GM21723 (cell line): ENCODE data around the gene DEFB132.
"Not testable (repeated sequence)": the region's sequence is repeated elsewhere in the genome, so short reads cannot be mapped to it uniquely, and the experiment has no call there.

Experiments used
- ATAC-seq: cut with Tn5 transposase; IDR thresholded peaks from one replicate; pipeline ENCODE4 v1.9.1; 2021; ENCODE audit warnings: mild to moderate bottlenecking, moderate library complexity; ENCODE audit not compliant: unreplicated experiment

The DEFB132 gene, protein sequence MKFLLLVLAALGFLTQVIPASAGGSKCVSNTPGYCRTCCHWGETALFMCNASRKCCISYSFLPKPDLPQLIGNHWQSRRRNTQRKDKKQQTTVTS

DNA sequence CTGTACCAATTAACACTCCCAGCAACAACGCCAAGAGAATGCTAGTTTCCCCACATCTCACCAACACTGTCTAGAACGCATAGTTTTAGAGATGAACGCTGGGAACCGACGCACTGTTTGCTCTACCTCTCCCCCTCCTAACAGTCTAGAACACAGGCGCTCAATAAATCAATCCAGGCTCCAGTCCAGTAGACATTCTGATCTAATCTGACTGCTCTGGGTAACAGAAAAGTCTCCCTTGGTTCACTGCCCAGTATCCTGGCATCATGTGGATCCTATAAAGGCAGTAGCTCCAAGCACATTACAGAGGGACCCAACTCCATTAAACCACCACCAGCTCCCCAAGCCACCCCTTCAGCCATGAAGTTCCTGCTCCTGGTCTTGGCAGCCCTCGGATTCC is at the start of gene DEFB132:
TSS of gene DEFB132 (plus strand) at position 306 of the 400 bp plus-strand sequence. CDS start at position 361, 55 bp downstream.
- ATAC-seq = no peak

DNA sequence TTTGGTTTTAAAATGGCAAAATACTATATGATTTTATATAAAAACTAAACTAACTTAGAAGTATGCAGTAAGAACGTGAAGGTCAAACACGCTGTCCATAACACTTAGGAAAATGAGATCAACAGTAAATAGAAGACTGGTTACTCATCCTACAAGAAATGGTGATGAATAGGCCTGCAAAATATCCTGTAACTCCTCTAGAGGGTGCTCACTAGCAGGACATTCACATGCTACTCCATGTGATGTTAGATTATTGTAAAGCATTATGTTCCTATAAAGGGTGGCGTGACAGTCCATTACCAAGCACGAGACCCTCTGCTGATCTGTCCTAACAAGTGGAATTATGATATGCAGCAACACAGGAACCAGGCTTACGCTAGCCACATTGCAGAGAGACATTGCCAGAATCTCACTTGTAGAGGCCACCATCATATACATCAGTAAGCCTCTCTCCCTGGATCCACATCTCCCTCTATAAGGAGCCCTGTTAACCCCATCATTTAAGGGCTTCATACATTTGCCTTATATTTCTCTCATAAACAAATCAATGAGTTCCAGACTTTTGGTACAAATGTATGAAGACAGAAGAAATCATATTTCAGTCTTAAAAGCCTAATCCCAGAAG is 48.5 kb upstream of the DEFB132 start:
- ATAC-seq = no peak

DNA sequence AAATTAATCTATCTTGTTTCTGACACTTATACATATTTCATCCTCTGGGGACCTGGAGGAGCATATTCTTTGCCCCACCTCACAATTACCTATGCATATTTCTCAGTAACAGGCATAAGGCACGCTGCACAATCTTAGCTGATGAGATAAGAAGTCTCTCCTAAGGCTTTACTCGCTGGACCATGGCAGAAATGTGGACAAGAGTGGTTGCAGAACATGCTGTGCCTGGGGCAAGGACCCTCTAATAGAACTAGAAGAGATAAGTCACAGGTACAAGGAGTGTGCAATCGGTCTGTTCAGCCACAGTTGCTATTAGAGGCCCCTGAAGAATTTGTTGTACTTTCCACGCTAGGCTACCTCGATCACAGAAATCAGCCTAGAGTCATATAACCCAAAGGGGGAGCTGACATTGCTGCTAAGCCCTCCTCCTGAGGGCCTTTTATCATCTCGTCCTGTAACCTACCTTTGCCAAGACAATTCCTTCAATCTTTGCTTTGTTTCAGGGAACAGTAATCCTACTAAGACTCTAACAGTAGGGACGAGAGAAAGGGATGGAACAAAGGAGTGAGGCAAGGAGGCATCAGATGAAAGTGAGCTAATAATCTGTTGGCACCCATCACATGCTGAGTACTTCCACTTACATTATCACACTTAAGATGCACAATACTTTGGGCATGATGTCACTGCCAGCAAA is 46.6 kb upstream of the DEFB132 start:
- no peak for ATAC-seq

DNA sequence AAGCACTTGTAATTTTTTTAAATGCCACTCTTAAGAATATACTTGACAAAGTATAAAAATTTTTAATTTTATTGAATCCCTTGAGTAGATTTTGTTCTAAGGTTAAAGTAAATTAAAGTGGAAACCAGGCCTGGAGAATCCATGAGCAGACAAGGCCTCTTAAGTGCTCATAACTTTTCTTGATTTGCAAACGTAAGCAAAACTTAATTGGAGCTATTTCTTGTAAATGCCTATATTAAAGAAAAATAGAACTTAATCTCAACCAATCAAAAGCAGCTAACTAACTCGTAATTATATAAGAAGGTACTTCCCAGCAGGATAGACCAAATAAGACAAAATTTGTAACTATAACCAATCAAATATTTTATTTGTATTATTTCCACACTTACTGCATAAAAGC is 43.1 kb upstream of the DEFB132 start:
- ATAC-seq = no peak

DNA sequence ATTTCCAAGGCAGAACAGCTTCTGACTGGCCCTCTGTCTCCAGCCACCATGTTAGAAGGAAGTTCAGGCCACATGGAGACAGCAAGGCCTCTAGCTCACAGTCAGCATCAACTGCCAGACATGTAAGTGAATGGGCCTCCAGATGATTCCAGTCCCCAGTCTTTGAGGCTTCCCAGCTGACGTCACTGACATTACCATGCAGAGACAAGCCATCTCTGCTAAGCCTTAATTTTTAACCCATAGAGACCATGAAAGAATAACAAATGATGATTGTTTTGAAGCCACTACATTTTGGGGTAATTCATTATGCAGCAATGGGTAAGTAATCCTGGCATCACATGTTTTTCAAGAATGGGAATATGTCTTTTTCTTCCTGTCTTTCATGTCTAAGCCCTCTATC is 41.7 kb upstream of the DEFB132 start:
- ATAC-seq = no peak

DNA sequence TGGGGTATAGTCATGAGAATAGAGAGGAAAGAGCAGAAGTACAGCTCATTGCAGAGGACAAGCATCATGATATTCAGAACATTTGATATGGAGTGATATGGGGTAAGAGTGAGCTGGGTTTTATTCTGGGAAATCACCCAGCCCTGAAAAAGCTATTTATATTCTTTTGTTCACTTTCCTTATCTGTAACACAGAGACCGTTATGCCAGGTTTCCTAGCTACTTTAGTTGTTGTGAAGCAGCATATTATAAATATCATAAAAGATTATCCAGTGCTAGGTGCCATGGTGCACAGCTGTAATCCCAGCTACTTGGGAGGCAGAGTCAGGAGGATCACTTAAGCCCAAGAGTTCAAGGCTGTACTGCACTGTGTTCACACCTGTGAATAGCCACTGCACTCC is 40.3 kb upstream of the DEFB132 start:
- no peak for ATAC-seq

DNA sequence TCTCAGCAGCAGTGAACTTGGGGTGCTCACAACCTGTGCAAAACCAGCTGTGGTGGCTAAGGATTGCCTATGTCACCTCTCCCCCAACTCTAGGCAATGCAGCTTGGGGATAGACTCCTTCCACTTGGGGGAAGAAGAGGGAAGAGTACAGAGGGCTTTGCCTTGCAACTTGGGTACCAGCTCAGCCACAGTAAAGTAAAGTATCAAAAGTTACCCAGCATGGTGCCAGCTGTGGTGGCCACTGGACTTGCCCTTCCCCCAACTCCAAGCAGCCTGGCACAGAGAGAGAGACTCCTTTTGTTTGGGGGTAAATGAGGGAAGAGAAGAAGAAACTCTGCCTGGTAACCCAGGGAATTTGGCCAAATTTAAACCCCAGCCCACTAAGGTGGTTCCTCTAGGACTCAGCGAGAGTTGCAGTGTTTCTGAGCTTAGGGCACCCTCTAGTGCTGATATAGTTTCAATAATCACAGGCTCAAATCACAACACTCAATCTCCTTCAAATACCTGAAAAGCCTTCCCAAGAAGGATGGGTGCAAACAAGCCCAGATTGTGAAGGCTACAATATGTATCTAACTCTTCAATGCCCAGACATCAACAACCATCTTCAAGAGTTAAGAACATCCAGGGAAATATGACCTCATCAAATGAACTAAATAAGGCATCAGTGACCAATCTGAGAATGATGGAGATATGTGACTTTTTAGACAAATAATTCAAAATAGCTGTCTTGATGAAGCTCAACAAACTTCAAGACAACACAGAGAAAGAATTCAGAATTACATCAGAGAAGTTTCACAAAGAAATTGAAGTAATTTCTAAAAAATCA is 38.0 kb upstream of the DEFB132 start:
- ATAC-seq = no peak

DNA sequence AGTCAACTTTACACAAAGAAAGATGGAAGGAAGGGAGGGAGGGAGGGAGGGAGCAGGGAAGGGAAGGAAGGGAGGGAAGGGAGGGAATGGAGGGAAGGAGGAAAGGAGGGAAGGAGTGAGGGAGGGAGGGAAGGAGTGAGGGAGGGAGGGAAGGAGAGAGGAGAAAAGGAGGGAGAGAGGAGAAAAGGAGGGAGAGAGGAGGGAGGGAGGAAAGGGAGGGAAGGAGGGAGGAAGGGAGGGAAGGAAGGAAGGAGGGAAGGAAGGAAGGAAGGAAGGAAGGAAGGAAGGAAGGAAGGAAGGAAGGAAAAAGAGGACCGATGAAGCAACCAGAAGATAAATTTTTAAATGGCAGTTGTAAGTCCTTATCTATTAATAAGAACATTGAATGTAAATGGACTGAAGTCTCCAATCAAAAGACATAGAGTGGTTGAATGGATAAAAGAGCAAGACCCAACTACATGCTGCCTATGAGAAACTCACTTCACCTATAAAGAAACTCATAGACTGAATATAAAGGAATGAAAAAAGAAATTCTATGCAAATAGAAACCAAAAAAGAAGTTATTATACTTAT is 36.2 kb upstream of the DEFB132 start:
- no peak for ATAC-seq

DNA sequence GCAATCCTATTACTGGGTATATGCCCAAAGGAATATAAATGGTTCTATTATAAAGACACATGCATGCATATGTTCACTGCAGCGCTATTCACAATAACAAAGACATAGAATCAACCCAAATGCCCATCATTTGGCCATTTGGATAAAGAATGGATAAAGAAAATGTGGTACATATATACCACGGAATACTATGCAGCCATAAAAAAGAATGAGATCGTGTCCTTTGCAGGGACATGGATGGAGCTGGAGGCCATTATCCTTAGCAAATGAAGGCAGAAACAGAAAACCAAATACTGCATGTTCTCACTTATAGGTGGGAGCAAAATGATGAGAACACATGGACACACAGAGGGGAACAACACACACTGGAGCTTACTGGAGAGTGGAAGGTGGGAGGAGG is 31.6 kb upstream of the DEFB132 start:
- not testable (repeated sequence) for ATAC-seq

DNA sequence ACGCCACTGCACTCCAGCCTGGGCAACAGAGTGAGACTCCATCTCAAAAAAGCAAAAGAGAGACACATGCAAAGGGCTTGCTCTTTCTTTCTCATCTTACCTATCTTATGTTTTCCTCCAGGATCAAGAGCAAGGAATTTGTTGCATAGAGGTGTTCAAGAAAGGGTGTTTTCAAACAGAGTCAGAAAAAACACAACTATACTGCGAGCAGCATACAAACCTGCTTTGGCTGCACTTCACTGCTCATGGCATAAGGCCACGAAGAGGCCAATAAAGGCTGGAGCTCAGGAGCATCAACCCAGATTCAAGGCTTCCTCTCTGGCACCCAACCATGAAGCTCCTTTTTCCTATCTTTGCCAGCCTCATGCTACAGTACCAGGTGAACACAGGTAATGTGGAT is 30.6 kb upstream of the DEFB132 start, which contains the start of gene DEFB129:
TSS of gene DEFB129 (plus strand) at position 301 of the 400 bp plus-strand sequence. CDS start at position 332, 31 bp downstream.
- no peak for ATAC-seq

DNA sequence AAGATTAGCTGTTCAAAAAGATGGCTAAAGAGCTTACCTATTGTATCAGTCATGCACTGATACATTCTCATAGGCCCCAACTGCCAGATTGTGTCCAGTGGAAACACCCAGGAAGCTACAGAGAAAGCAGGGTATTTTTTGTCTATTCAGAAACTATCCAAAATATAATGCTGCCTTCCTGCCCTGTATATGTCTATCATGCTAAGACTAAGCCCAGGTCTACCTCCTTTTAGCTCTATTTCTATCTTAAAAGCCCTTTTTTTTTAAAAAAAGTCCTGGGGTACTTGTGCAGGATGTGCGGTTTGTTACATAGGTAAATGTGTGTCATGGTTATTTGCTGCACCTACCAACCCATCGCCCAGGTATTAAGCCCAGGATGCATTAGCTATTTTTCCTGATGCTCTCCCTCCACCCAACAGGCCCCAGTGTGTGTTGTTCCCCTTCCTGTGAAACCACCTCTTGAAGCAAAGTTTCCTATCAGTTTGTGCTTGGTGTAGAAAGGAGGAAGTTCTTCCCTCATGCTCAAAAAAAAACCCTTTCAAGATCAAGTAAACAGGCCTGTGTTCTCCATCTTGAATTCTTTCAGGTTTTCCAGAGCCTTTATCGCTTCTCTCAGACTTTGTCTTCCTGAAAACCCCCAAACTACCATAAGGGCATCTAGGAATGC is 30.0 kb upstream of the DEFB132 start:
- no peak for ATAC-seq

DNA sequence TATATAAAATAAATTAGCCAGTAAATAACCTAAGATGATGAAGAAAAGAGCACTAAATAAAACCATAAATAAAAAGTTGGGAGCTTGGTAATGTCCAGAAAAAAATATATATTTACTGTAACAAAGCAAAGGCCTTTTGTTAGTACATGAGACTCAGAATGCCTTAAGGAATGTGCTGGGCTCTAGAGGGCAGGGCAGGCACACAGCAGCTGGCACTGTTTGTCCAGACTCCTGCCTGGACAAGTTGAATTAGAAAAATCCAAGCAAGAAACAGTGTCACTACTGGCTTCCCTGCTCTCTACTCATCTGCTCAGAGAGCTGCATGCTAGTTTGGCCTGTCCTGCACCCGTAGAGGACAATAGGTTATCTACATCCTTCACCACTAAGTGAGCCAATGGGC is 21.6 kb upstream of the DEFB132 start:
- ATAC-seq = no peak

DNA sequence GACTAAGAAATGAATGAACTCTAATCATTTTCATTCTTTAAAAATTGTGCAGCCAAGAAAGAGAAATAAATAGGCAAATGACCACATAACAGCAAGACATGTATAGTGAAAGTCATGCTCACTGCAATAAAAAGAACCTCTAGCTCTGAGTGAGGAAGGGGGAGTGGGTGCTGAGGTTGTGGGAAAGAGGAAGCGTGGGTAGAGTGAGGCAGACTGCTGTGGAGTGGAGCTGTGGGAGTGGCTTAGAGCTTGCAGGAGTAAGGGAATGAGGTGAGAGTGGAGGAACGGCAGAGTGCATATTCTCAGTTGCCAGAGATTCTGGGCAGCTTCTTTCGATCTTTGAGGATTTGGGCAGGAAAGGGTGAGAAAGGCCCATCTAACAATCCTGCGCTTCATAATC is 20.0 kb upstream of the DEFB132 start:
- ATAC-seq = peak; percentile 67

DNA sequence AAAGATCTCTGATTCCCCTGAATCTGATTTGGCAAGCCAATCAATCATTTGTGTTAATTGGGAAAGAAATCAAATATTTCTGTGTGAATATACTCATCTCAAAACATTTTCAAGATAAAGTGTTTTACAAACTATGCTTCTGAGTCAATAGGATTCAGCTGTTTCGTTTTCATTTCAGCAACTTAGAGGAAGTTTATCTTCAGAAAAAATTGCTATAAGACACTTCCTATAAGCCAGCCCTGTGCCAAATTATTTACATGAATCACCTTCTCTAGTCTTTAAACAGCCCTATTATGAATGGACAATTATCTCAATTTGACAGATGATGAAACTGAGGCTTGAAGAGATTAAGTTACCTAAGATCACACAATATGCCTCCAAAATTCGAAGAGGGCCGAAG is 19.6 kb upstream of the DEFB132 start:
- peak; percentile 79 for ATAC-seq

DNA sequence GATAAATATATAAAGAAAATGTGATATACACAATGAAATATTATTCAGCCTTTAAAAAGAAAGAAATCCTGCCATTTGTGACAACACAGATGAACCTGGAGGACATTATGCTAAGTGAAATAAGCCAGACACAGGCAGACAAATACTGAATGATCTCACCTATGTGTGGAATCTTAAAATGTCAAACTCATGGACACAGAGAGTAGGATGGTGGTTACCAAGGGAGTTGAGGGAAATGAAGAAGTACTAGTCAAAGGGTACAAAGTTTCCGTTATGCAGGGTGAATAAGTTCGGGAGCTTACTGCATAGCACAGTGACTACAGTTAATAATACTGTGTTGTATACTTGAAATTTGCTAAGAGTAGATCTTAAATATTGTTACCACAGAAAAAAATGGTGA is 14.6 kb upstream of the DEFB132 start:
- no peak for ATAC-seq

DNA sequence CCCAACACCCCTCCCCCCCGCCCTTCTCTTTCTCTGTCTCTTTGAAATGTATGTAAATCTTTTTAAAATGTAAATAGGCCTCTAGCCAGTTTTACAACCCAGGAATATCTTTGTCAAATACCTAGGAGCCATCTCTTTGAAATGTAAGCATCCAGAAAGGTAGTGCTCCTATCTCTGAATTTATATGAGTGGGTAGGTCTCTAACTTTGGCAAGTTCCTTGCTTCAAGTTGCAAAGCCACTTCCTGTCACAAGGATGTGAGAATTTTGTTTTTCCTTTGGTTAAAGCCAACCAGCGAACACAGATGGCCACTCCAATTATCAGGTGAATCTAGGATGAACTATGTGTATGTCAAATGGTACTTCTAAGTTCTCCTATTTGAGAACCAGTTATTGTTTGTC is 6.2 kb upstream of the DEFB132 start:
- no peak for ATAC-seq

DNA sequence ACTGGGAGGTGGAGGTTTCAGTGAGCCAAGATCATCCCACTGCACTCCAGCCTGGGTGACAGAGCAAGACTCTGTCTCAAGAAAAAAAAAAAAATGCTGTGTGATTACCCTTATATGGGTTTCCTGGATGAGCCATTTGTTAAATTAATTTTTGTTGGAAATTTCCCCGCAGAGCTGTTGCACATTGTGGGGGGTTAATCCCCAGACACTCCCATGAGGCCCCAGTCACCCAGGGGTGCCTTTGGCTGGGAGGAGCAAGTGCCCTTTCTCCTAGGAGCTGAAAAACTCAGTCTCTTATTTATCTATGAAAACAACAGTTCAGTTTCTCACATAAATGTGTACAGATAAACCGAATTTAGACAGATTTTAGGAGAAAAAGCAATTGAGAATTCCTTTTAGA is 4.7 kb upstream of the DEFB132 start:
- ATAC-seq = no peak

DNA sequence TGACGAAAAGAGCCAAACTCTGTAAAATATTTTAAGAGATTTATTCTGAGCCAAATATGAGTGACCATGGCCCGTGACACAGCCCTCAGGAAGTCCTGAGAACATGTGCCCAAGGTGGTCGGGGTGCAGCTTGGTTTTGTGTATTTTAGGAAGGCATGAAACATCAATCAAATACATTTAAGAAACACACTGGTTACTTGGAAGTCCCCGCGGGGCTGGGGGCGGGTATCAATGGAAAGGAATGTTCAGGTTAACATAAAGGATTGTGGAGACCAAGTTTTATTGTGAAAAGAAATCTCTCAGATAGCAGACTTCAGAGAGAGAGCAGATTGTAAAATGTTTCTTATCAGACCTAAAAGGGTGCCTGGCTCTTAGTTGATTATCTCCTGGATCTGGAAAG is 4.1 kb upstream of the DEFB132 start:
- ATAC-seq = not testable (repeated sequence)

DNA sequence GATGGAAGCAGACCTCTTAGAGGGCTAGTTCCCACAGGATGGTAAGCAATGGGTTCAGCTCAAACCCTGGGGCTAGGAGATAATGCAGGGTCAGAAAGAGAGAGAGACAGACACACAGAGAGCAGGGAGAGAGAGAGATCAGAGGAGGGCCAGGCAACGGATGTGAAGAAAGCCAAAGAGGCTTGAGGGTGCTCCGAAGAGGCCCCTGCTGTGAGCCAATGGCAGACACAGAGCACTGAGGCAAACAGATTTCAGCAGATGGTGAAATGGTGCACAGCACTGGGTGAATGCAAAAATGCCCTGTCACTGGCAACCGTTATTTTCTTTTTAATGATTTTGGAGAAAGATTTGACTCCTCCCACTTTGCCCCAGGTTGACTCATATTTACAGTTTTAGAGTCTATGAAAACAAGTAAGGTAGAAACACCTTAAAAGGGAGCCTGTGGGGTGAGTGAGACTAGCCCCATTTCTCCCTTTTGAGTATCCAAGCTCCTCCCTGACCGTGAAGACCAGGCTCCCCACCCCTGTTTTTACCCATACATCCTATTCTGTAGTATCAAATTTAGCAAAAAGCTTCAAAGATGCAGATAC is 840 bp downstream of the DEFB132 start:
- no peak for ATAC-seq

DNA sequence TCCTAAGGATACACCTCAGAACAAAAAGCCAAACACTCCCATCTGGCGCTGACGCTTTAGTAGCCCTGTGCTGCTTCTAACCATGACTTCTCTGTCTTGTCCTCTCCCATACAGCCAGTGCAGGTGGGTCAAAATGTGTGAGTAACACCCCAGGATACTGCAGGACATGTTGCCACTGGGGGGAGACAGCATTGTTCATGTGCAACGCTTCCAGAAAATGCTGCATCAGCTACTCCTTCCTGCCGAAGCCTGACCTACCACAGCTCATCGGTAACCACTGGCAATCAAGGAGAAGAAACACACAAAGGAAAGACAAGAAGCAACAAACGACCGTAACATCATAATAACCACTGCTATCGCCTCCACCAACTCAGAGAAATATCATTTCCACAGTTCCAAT is 1.4 kb downstream of the DEFB132 start:
- no peak for ATAC-seq
